ENCODE data around the gene FOXN3. TPM values are rescaled to one million over a fixed set of nuclear protein-coding genes. Genes with fewer than 3 reads are reported as not detected.

The FOXN3 gene
- total and polyA plus RNA-seq, 9 donors = 56.9 to 172 (median 99.2) TPM

GRCh38 chr14:89283327-89284060 is 133.5 kb downstream of the FOXN3 start:
- H3K27me3 ChIP-seq = no peaks in the 10 kb centered on the region
- WGBS, 3 donors = 81 to 93% (median 92%) methylated on average over 6 of the region's 6 CpGs
- no peaks in the 10 kb centered on the region for H3K9me3 ChIP-seq
- no peak for TF ChIP-seq CTCF (IDR thresholded peaks at IDR 0.05)
- TF ChIP-seq POLR2A (IDR thresholded peaks at IDR 0.05) = no peak
- TF ChIP-seq EP300 (IDR thresholded peaks at IDR 0.05) = no peak
- intact Hi-C loops (cut with DNase I) = no loop called here
- H3K27ac ChIP-seq = no peak overlapping the region
- no peaks in the 10 kb centered on the region for H3K36me3 ChIP-seq
- no peak for DNase-seq
- H3K4me1 ChIP-seq (ENCODE audit: insufficient read depth) = peaks cover 4% of the 10 kb centered on the region
- H3K4me3 ChIP-seq = no peak overlapping the region

DNA sequence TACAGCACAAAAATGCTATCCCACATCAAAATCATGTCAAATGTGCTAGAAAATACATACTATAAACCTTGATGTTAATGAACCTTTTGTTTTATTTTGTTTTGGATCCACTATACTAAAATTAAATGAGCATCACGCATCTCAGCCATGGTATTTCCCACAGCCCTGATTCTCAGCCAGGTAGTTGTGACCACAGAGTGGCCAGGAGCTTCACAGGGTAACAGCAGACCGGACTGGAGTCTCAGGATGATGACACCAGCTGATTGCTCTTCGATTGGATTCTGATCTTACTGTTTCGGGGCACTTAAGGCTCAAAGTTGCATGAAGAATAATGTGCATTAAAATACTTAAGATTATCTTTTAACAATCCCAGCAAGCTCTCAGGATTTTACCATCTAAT is 134.8 kb downstream of the FOXN3 start:
- 94 to 97% (median 94%) methylated on average over 4 of the region's 4 CpGs for WGBS, 3 donors
- DNase-seq = no peak
- Histone ChIP-seq H3K36me3 (no peaks in the 10 kb centered on the region), H3K27ac (no peak overlapping the region), H3K27me3 (no peaks in the 10 kb centered on the region), H3K4me1 (ENCODE audit: insufficient read depth) (peaks cover 4% of the 10 kb centered on the region), H3K4me3 (no peak overlapping the region), H3K9me3 (no peaks in the 10 kb centered on the region)
- intact Hi-C loops (cut with DNase I) = no loop called here
- no peak for TF ChIP-seq EP300 (IDR thresholded peaks at IDR 0.05)
- no peak for TF ChIP-seq POLR2A (IDR thresholded peaks at IDR 0.05)
- TF ChIP-seq CTCF (IDR thresholded peaks at IDR 0.05) = no peak

- WGBS, 3 donors = 91 to 97% (median 94%) methylated on average over 10 of the region's 10 CpGs
- H3K4me3 ChIP-seq = no peak overlapping the region
- no peaks in the 10 kb centered on the region for H3K36me3 ChIP-seq
- no peak overlapping the region for H3K27ac ChIP-seq
- TF ChIP-seq CTCF (IDR thresholded peaks at IDR 0.05) = no peak
- no peak for TF ChIP-seq EP300 (IDR thresholded peaks at IDR 0.05)
- no peak for TF ChIP-seq POLR2A (IDR thresholded peaks at IDR 0.05)
- H3K27me3 ChIP-seq = no peaks in the 10 kb centered on the region
- intact Hi-C loops (cut with DNase I) = no loop called here
- H3K9me3 ChIP-seq = no peaks in the 10 kb centered on the region
- no peak for DNase-seq
- peaks cover 4% of the 10 kb centered on the region for H3K4me1 ChIP-seq (ENCODE audit: insufficient read depth)
Measured at GRCh38 chr14:89280600-89280999, 136.4 kb downstream of the FOXN3 start.

- Histone ChIP-seq H3K4me1 (ENCODE audit: insufficient read depth) (peaks cover 4% of the 10 kb centered on the region), H3K27ac (no peak overlapping the region), H3K4me3 (no peak overlapping the region), H3K9me3 (no peaks in the 10 kb centered on the region), H3K36me3 (no peaks in the 10 kb centered on the region), H3K27me3 (no peaks in the 10 kb centered on the region)
- DNase-seq = no peak
- WGBS, 3 donors = 80 to 91% (median 86%) methylated on average over 9 of the region's 9 CpGs
- intact Hi-C loops (cut with DNase I) = no loop called here
- no peak for TF ChIP-seq CTCF (IDR thresholded peaks at IDR 0.05)
- no peak for TF ChIP-seq EP300 (IDR thresholded peaks at IDR 0.05)
- TF ChIP-seq POLR2A (IDR thresholded peaks at IDR 0.05) = no peak
Measured at GRCh38 chr14:89279649-89280232, 137.3 kb downstream of the FOXN3 start.

All from ovary (tissue), 9 donors.